Measurements from ENCODE around the gene SPDEF. TPM values are rescaled to one million over a fixed set of nuclear protein-coding genes. Genes with fewer than 3 reads are reported as not detected.

The SPDEF gene
- total and polyA plus RNA-seq, 12 donors, result 0.06 to 0.14 (median 0.14) TPM; not detected in 8

GRCh38 chr6:34526992-34527728 is 29.0 kb downstream of the SPDEF start:
- intact Hi-C loops (cut with DNase I), result loop anchor here (5.0 to 10.0 kb wide), 2 partner anchors 78 to 80 kb away; no protein-coding TSS in a partner anchor
- TF ChIP-seq POLR2A (IDR thresholded peaks at IDR 0.05) (no peak), CTCF (IDR thresholded peaks at IDR 0.05) (peak; percentile 64 to 85 (median 71))
- H3K27ac ChIP-seq, result peak overlapping the region in 1 of 5 donors; percentile 8
- 4 to 20% (median 7%) methylated on average over 9 to 53 of the region's 53 CpGs for WGBS, 4 donors
- H3K4me3 ChIP-seq, result peak overlapping the region in 1 of 4 donors; percentile 42
- no peaks in the 10 kb centered on the region for H3K27me3 ChIP-seq
- no peaks in the 10 kb centered on the region for H3K9me3 ChIP-seq (replicated peaks in 1 of 3)
- no peaks in the 10 kb centered on the region for H3K36me3 ChIP-seq (replicated peaks in 1 of 2)
- peak; percentile 93 to 97 (median 96) for DNase-seq
- H3K4me1 ChIP-seq (replicated peaks in 1 of 2), result peaks cover 3 to 4% of the 10 kb centered on the region in 2 donors

GRCh38 chr6:34526241-34526972 is 29.7 kb downstream of the SPDEF start:
- intact Hi-C loops (cut with DNase I), result loop anchor here (5.0 to 10.0 kb wide), 2 partner anchors 78 to 81 kb away; no protein-coding TSS in a partner anchor
- DNase-seq, result no peak
- TF ChIP-seq CTCF (IDR thresholded peaks at IDR 0.05), result no peak
- TF ChIP-seq POLR2A (IDR thresholded peaks at IDR 0.05), result no peak
- H3K27me3 ChIP-seq, result no peaks in the 10 kb centered on the region
- peak overlapping the region in 1 of 5 donors; percentile 8 for H3K27ac ChIP-seq
- H3K9me3 ChIP-seq (replicated peaks in 1 of 3), result no peaks in the 10 kb centered on the region
- H3K4me3 ChIP-seq, result peak overlapping the region in 1 of 4 donors; percentile 42
- H3K4me1 ChIP-seq (replicated peaks in 1 of 2), result peaks cover 3 to 4% of the 10 kb centered on the region in 2 donors
- H3K36me3 ChIP-seq (replicated peaks in 1 of 2), result no peaks in the 10 kb centered on the region
- WGBS, 4 donors, result 68 to 72% (median 70%) methylated on average over 20 to 23 of the region's 23 CpGs

- Histone ChIP-seq H3K4me1 (replicated peaks in 1 of 2) (peaks cover 3 to 4% of the 10 kb centered on the region in 2 donors), H3K36me3 (replicated peaks in 1 of 2) (no peaks in the 10 kb centered on the region), H3K4me3 (no peak overlapping the region), H3K27me3 (no peaks in the 10 kb centered on the region), H3K9me3 (replicated peaks in 1 of 3) (no peaks in the 10 kb centered on the region), H3K27ac (no peak overlapping the region)
- TF ChIP-seq POLR2A (IDR thresholded peaks at IDR 0.05) (no peak), CTCF (IDR thresholded peaks at IDR 0.05) (no peak)
- WGBS, 4 donors, result 85 to 92% (median 86%) methylated on average over 10 to 13 of the region's 13 CpGs
- DNase-seq, result no peak
- intact Hi-C loops (cut with DNase I), result loop anchor here (5.0 to 10.0 kb wide), 2 partner anchors 79 to 82 kb away; no protein-coding TSS in a partner anchor
Observed at GRCh38 chr6:34525431-34526175, 30.5 kb downstream of the SPDEF start.
